HEK293T (cell line): Measurements from ENCODE around the gene ASCC1.

ENCODE experiments used
- BHLHE40 ChIP-seq: fragments of 450-650 bp; IDR thresholded peaks from 2 replicates; pipeline ENCODE4 v1.6.1; 2016; ENCODE audit warnings: mild to moderate bottlenecking, moderate library complexity, borderline replicate concordance
- ELF4 ChIP-seq: fragments of 450-650 bp; IDR thresholded peaks from 2 replicates; pipeline ENCODE4 v1.6.1; 2017; ENCODE audit warnings: antibody characterized with exemption
- FOXA1 ChIP-seq: fragments of 450-650 bp; IDR thresholded peaks from 2 replicates; pipeline ENCODE4 v1.6.1; 2016; ENCODE audit warnings: mild to moderate bottlenecking
- FOXK2 ChIP-seq: fragments of 450-650 bp; IDR thresholded peaks from 2 replicates; pipeline ENCODE4 v1.6.1; 2016; ENCODE audit warnings: mild to moderate bottlenecking
- FOXM1 ChIP-seq: fragments of 450-650 bp; IDR thresholded peaks from 2 replicates; pipeline ENCODE4 v1.6.1; 2017; ENCODE audit warnings: mild to moderate bottlenecking, borderline replicate concordance
- HDGF ChIP-seq: fragments of 450-650 bp; IDR thresholded peaks from 2 replicates; pipeline ENCODE4 v1.6.1; 2017; ENCODE audit warnings: antibody characterized with exemption, borderline replicate concordance
- L3MBTL2 ChIP-seq: fragments of 450-650 bp; conservative IDR thresholded peaks from 2 replicates; pipeline ENCODE4 v1.6.1; 2016; ENCODE audit warnings: mild to moderate bottlenecking
- LEF1 ChIP-seq: fragments of 450-650 bp; IDR thresholded peaks from 2 replicates; pipeline ENCODE4 v1.6.1; 2017; ENCODE audit warnings: mild to moderate bottlenecking, borderline replicate concordance
- NFRKB ChIP-seq: fragments of 450-650 bp; IDR thresholded peaks from 2 replicates; pipeline ENCODE4 v1.6.1; 2016; ENCODE audit warnings: mild to moderate bottlenecking, moderate library complexity
- SP1 ChIP-seq: fragments of 450-650 bp; IDR thresholded peaks from 2 replicates; pipeline ENCODE4 v1.6.1; 2017
- SUZ12 ChIP-seq: fragments of 450-650 bp; IDR thresholded peaks from 2 replicates; pipeline ENCODE4 v1.6.1; 2016; ENCODE audit warnings: mild to moderate bottlenecking

- no peak for TF ChIP-seq FOXK2
- TF ChIP-seq SP1 = no peak
- no peak for TF ChIP-seq BHLHE40
- no peak for TF ChIP-seq L3MBTL2
- TF ChIP-seq FOXA1 = no peak
- TF ChIP-seq LEF1 = no peak
- no peak for TF ChIP-seq NFRKB
- no peak for TF ChIP-seq FOXM1
- no peak for TF ChIP-seq HDGF
- TF ChIP-seq SUZ12 = no peak
- TF ChIP-seq ELF4 = no peak
These were observed 45.8 kb downstream of the ASCC1 start for GRCh38 chr10:72170263-72170662.
